Neutrophil (primary cell): ENCODE data around the gene MSI2.

Experiments used
- H3K27ac ChIP-seq: fragments of 200-600 bp; sonication (generic); 2 replicates; pipeline ENCODE4 v1.5.1; 2016; ENCODE audit warnings: mild to moderate bottlenecking, moderate library complexity
- H3K27me3 ChIP-seq: fragments of 200-600 bp; sonication (generic); 2 replicates; pipeline ENCODE4 v1.6.0; 2016; ENCODE audit warnings: mild to moderate bottlenecking
- H3K36me3 ChIP-seq: fragments of 200-600 bp; sonication (generic); 2 replicates; pipeline ENCODE4 v1.5.1; 2017
- H3K4me1 ChIP-seq, 2 experiments: fragments of 200-600 bp in 1 of 2; sonication (generic) in 1 of 2; 1 replicate in 1 of 2; 2 replicates in 1 of 2; pipeline versions ENCODE4 v1.5.1 to v1.6.1; 2013 to 2016; ENCODE audit warnings: low read depth in 1 of 2, low read length in 1 of 2, mild to moderate bottlenecking in 1 of 2, moderate library complexity in 1 of 2; ENCODE audit not compliant: control insufficient read depth in 1 of 2, insufficient read depth in 1 of 2
- H3K4me3 ChIP-seq, 2 experiments: fragments of 200-600 bp in 1 of 2; sonication (generic) in 1 of 2; 1 replicate in 1 of 2; 2 replicates in 1 of 2; pipeline ENCODE4 v1.5.1; 2013 to 2016; ENCODE audit warnings: low read depth in 1 of 2, low read length in 1 of 2, mild to moderate bottlenecking in 1 of 2, moderate library complexity in 1 of 2
- H3K9me3 ChIP-seq: fragments of 200-600 bp; sonication (generic); 2 replicates; pipeline ENCODE4 v1.5.1; 2016
- TF ChIP-seq, protein P1 (sequence below): fragments of 200-600 bp; sonication (generic); IDR thresholded peaks from 2 replicates; pipeline ENCODE4 v1.5.1; 2016; ENCODE audit warnings: antibody characterized with exemption

The MSI2 gene

DNA sequence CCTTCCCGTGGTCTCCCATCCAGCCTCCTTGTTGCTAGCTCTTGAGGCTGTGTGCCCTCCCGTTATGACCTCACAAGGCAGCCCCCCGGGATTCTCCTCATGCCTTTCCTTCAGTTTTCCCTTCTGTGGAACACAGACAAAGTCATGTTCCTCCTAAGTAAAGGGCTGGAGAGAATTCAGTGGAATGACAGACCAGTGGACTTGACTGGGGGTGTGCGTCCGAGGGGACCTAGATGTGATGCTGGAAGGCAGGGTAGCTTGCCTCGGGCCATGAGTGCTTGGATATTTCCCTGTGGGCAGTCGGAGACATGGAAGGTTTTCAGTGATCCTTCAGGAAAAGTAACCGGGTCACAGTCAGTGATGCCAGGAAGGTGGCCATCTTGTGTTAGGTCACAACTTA is 247.9 kb downstream of the MSI2 start:
- no peak overlapping the region for H3K4me3 ChIP-seq
- no peaks in the 10 kb centered on the region for H3K36me3 ChIP-seq
- H3K9me3 ChIP-seq = no peaks in the 10 kb centered on the region
- TF ChIP-seq, protein P1, sequence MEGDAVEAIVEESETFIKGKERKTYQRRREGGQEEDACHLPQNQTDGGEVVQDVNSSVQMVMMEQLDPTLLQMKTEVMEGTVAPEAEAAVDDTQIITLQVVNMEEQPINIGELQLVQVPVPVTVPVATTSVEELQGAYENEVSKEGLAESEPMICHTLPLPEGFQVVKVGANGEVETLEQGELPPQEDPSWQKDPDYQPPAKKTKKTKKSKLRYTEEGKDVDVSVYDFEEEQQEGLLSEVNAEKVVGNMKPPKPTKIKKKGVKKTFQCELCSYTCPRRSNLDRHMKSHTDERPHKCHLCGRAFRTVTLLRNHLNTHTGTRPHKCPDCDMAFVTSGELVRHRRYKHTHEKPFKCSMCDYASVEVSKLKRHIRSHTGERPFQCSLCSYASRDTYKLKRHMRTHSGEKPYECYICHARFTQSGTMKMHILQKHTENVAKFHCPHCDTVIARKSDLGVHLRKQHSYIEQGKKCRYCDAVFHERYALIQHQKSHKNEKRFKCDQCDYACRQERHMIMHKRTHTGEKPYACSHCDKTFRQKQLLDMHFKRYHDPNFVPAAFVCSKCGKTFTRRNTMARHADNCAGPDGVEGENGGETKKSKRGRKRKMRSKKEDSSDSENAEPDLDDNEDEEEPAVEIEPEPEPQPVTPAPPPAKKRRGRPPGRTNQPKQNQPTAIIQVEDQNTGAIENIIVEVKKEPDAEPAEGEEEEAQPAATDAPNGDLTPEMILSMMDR = no peak
- no peaks in the 10 kb centered on the region for H3K27me3 ChIP-seq
- no peaks in the 10 kb centered on the region for H3K4me1 ChIP-seq
- no peak overlapping the region for H3K27ac ChIP-seq

DNA sequence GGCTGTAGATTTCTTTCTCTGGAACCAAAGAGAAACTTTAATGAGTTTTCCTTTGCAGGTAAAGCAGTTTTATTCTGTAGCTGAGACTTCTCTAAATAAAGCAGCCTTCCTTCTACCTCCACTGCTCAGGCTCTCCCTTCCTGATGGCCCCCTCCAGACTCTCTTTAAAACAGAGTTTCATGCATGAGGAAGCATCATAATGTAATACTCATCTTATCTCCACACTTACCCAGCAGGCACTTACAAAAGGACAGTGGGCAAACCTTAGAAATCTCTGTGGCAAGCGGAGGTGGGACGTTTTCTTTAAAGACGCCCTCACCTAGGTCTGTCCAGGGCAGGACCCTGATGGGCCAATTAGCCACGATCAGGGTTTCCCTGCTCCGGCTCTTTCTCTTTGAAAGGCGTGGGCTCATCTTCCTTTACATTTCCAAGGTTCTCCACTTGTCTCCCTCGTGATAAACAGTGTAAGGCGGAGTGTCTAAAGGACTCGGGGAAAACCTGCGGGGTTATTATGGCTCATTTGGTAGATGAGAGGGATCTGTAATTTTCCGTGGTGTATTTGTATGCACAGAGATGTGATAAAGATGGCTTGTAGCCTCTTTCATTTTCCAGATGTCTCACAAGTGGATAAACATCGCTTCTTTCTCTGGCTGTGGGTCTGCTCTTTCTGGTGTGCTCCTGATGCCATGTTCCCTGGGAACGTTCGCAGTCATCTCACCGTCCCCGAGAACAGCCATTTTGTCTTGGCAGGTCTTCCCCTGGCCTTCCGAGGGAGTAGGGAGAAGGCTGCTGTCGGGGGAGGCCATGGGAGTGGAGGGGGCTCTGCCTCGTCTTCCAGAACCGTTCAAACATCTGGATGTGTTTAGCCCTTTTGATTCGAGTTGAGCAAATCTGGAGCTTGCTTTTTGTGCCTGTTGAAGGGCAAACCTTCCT is 249.8 kb downstream of the MSI2 start:
- TF ChIP-seq, protein P1 = no peak
- no peaks in the 10 kb centered on the region for H3K27me3 ChIP-seq
- H3K4me3 ChIP-seq = no peak overlapping the region
- H3K36me3 ChIP-seq = no peaks in the 10 kb centered on the region
- H3K4me1 ChIP-seq = no peaks in the 10 kb centered on the region
- no peaks in the 10 kb centered on the region for H3K9me3 ChIP-seq
- H3K27ac ChIP-seq = no peak overlapping the region

DNA sequence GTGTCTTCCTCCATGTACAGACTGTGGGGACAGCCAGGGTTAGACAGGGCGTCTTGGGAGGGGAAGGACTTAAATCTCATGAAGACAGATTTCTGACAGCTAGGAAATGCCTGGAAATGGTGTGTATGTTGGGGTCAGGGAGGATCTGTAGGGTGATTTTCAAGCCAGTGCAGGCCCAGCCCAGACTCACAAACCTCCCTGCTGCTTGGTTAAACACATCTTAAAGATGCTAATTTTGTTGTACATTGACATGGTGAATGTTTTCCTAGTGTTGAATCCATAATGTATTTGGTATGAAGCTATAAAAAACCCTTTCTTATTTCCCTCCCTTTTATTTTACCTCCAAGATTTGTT is 250.4 kb downstream of the MSI2 start:
- Histone ChIP-seq H3K36me3 (no peaks in the 10 kb centered on the region), H3K27me3 (no peaks in the 10 kb centered on the region), H3K9me3 (no peaks in the 10 kb centered on the region), H3K27ac (no peak overlapping the region), H3K4me1 (no peaks in the 10 kb centered on the region), H3K4me3 (no peak overlapping the region)
- TF ChIP-seq, protein P1 = no peak

DNA sequence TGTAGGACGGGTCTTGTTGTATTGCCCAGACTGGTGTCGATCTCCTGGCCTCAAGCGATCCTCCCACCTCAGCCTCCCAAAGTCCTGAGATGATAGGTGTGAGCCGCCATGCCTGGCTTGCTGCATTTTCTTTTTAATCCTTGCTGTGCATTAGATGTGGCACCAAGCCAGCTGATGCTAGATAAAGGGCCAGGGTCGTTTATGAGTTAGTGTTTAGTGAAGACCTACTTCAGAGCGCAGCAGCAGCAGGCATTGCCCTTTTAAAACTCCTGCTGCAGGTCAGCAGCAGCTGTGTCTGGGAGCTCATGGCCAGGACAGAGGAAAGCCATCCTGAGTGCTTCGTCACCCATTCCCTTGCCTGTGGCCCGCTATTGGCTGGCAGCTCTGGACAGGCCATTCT is 251.5 kb downstream of the MSI2 start:
- Histone ChIP-seq H3K4me1 (no peaks in the 10 kb centered on the region), H3K36me3 (no peaks in the 10 kb centered on the region), H3K27ac (no peak overlapping the region), H3K27me3 (no peaks in the 10 kb centered on the region), H3K4me3 (no peak overlapping the region), H3K9me3 (no peaks in the 10 kb centered on the region)
- TF ChIP-seq, protein P1 = no peak

DNA sequence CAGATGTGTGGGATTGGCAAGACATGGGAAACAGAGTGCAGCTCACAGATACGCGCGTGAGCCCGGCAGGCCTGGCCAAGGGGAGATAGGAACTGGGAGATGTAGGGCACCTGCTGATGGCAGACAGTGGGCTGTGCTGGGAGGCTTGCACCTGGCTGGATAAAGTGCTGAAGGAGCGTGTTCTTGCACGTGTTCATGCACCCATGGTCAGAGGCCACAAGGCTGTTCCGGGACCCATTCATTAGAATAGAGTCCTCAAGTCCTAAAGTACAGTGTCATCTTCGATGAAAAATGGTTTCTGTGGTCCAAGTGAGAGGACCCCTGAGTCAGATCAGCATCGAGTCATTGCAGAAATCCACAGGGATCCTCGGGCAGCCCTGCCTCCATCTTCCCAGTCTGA is 252.3 kb downstream of the MSI2 start:
- TF ChIP-seq, protein P1 = no peak
- H3K27me3 ChIP-seq = no peaks in the 10 kb centered on the region
- H3K27ac ChIP-seq = no peak overlapping the region
- no peak overlapping the region for H3K4me3 ChIP-seq
- no peaks in the 10 kb centered on the region for H3K4me1 ChIP-seq
- no peaks in the 10 kb centered on the region for H3K9me3 ChIP-seq
- no peaks in the 10 kb centered on the region for H3K36me3 ChIP-seq
